ENCODE measurements around the gene FXYD3.
"Not testable (repeated sequence)": the region's sequence is repeated elsewhere in the genome, so short reads cannot be mapped to it uniquely, and the experiment has no call there.

FXYD3 gene

GRCh38 chr19:35128398-35129057 lies 12.9 kb downstream of the FXYD3 start:
- in situ Hi-C loops (cut with MboI; ENCODE audit: low sequenced_read_pairs), result no loop called here
- Histone ChIP-seq H3K4me3 (no peak overlapping the region), H3K4me1 (no peaks in the 10 kb centered on the region), H3K9me3 (no peaks in the 10 kb centered on the region), H3K27me3 (ENCODE audit: low read depth) (no peaks in the 10 kb centered on the region), H3K36me3 (replicated peaks) (no peaks in the 10 kb centered on the region)
- no peak for DNase-seq (ENCODE audit: low spot score in 2 of 2)

GRCh38 chr19:35129724-35130274 lies 14.2 kb downstream of the FXYD3 start:
- H3K4me1 ChIP-seq; DNase-seq (ENCODE audit: low spot score in 2 of 2); in situ Hi-C loops (cut with MboI; ENCODE audit: low sequenced_read_pairs); H3K36me3 ChIP-seq (replicated peaks); H3K27me3 ChIP-seq (ENCODE audit: low read depth); H3K9me3 ChIP-seq; H3K4me3 ChIP-seq: not testable (repeated sequence)

- Histone ChIP-seq H3K36me3 (replicated peaks) (no peaks in the 10 kb centered on the region), H3K4me3 (no peak overlapping the region), H3K9me3 (no peaks in the 10 kb centered on the region), H3K4me1 (no peaks in the 10 kb centered on the region), H3K27me3 (ENCODE audit: low read depth) (no peaks in the 10 kb centered on the region; the same call in 1 of the 2 replicates)
- in situ Hi-C loops (cut with MboI; ENCODE audit: low sequenced_read_pairs), result no loop called here
- DNase-seq (ENCODE audit: low spot score in 2 of 2), result no peak
Measured at GRCh38 chr19:35130761-35131720, 15.4 kb downstream of the FXYD3 start.

- H3K36me3 ChIP-seq (replicated peaks), result no peaks in the 10 kb centered on the region
- no peaks in the 10 kb centered on the region for H3K9me3 ChIP-seq
- no peaks in the 10 kb centered on the region for H3K4me1 ChIP-seq
- DNase-seq (ENCODE audit: low spot score in 2 of 2), result no peak
- no peak overlapping the region for H3K4me3 ChIP-seq
- H3K27me3 ChIP-seq (ENCODE audit: low read depth), result no peaks in the 10 kb centered on the region; the same call in 1 of the 2 replicates
- in situ Hi-C loops (cut with MboI; ENCODE audit: low sequenced_read_pairs), result no loop called here
Measured at GRCh38 chr19:35132254-35132653, 16.6 kb downstream of the FXYD3 start.

- H3K27me3 ChIP-seq (ENCODE audit: low read depth), result no peaks in the 10 kb centered on the region; the same call in 1 of the 2 replicates
- H3K9me3 ChIP-seq, result no peaks in the 10 kb centered on the region
- no peak for DNase-seq (ENCODE audit: low spot score in 2 of 2)
- H3K4me1 ChIP-seq, result no peaks in the 10 kb centered on the region
- no peaks in the 10 kb centered on the region for H3K36me3 ChIP-seq (replicated peaks)
- no peak overlapping the region for H3K4me3 ChIP-seq
- in situ Hi-C loops (cut with MboI; ENCODE audit: low sequenced_read_pairs), result no loop called here
Measured at GRCh38 chr19:35133826-35134225, 18.2 kb downstream of the FXYD3 start.

GRCh38 chr19:35134601-35135242 lies 19.1 kb downstream of the FXYD3 start, which contains the start of gene LGI4:
Gene LGI4 (minus strand): TSS chr19:35135059. CDS start chr19:35134680, 379 bp downstream.
- in situ Hi-C loops (cut with MboI; ENCODE audit: low sequenced_read_pairs), result loop anchor here (5.0 kb wide), 1 partner anchor 72 kb away; no protein-coding TSS in a partner anchor
- Histone ChIP-seq H3K4me3 (no peak within 1 kb of the TSS), H3K27me3 (ENCODE audit: low read depth) (no peaks in the 10 kb centered on the region; the same call in 1 of the 2 replicates), H3K9me3 (no peaks in the 10 kb centered on the region), H3K36me3 (replicated peaks) (no peaks in the 10 kb centered on the region), H3K4me1 (no peaks in the 10 kb centered on the region)
- DNase-seq (ENCODE audit: low spot score in 2 of 2), result no peak

GRCh38 chr19:35135389-35135909 lies 19.8 kb downstream of the FXYD3 start:
- no peak overlapping the region for H3K4me3 ChIP-seq
- no peaks in the 10 kb centered on the region for H3K9me3 ChIP-seq
- no peaks in the 10 kb centered on the region for H3K4me1 ChIP-seq
- no peaks in the 10 kb centered on the region for H3K36me3 ChIP-seq (replicated peaks)
- in situ Hi-C loops (cut with MboI; ENCODE audit: low sequenced_read_pairs), result loop anchor here (5.0 kb wide), 1 partner anchor 73 kb away; no protein-coding TSS in a partner anchor
- H3K27me3 ChIP-seq (ENCODE audit: low read depth), result no peaks in the 10 kb centered on the region; the same call in 1 of the 2 replicates
- DNase-seq (ENCODE audit: low spot score in 2 of 2), result peak; percentile 76 to 90

- DNase-seq (ENCODE audit: low spot score in 2 of 2), result no peak
- Histone ChIP-seq H3K9me3 (no peaks in the 10 kb centered on the region), H3K36me3 (replicated peaks) (no peaks in the 10 kb centered on the region), H3K27me3 (ENCODE audit: low read depth) (no peaks in the 10 kb centered on the region; the same call in 1 of the 2 replicates), H3K4me1 (peaks cover 4% of the 10 kb centered on the region), H3K4me3 (no peak overlapping the region)
- in situ Hi-C loops (cut with MboI; ENCODE audit: low sequenced_read_pairs), result loop anchor here (5.0 kb wide), 1 partner anchor 74 kb away; no protein-coding TSS in a partner anchor
Measured at GRCh38 chr19:35136231-35136630, 20.6 kb downstream of the FXYD3 start.

- H3K4me3 ChIP-seq, result no peak overlapping the region
- DNase-seq (ENCODE audit: low spot score in 2 of 2), result no peak
- in situ Hi-C loops (cut with MboI; ENCODE audit: low sequenced_read_pairs), result loop anchor here (5.0 kb wide), 1 partner anchor 75 kb away; no protein-coding TSS in a partner anchor
- peaks cover 11% of the 10 kb centered on the region for H3K4me1 ChIP-seq
- no peaks in the 10 kb centered on the region for H3K9me3 ChIP-seq
- no peaks in the 10 kb centered on the region for H3K36me3 ChIP-seq (replicated peaks)
- H3K27me3 ChIP-seq (ENCODE audit: low read depth), result no peaks in the 10 kb centered on the region; the same call in 1 of the 2 replicates
Measured at GRCh38 chr19:35136977-35137702, 21.5 kb downstream of the FXYD3 start.

GRCh38 chr19:35138305-35138892 lies 22.8 kb downstream of the FXYD3 start, which contains the start of gene FXYD1:
Gene FXYD1 (plus strand): TSS chr19:35138824. CDS start chr19:35140080, 1,256 bp downstream.
- H3K4me3 ChIP-seq, result no peak within 1 kb of the TSS
- H3K4me1 ChIP-seq, result peaks cover 15% of the 10 kb centered on the region
- no peak for DNase-seq (ENCODE audit: low spot score in 2 of 2)
- H3K36me3 ChIP-seq (replicated peaks), result no peaks in the 10 kb centered on the region
- no peaks in the 10 kb centered on the region for H3K9me3 ChIP-seq
- in situ Hi-C loops (cut with MboI; ENCODE audit: low sequenced_read_pairs), result loop anchor here (5.0 kb wide), 1 partner anchor 76 kb away; no protein-coding TSS in a partner anchor
- H3K27me3 ChIP-seq (ENCODE audit: low read depth), result peaks cover 2% of the 10 kb centered on the region; the same call in 1 of the 2 replicates

- H3K4me3 ChIP-seq, result no peak overlapping the region
- peaks cover 6% of the 10 kb centered on the region for H3K27me3 ChIP-seq (ENCODE audit: low read depth)
- in situ Hi-C loops (cut with MboI; ENCODE audit: low sequenced_read_pairs), result no loop called here
- peaks cover 4% of the 10 kb centered on the region; the same call in 1 of the 2 replicates for H3K9me3 ChIP-seq
- H3K36me3 ChIP-seq (replicated peaks), result no peaks in the 10 kb centered on the region
- peaks cover 15% of the 10 kb centered on the region for H3K4me1 ChIP-seq
- DNase-seq (ENCODE audit: low spot score in 2 of 2), result no peak
Measured at GRCh38 chr19:35140207-35140961, 24.8 kb downstream of the FXYD3 start.

Data from HAP-1 (cell line).